OCI-LY3 (cell line): ENCODE results near the gene ZNF680.

Source experiments
- H2AFZ ChIP-seq: fragments of 200-600, 300-600 bp; shearing (Covaris generic); 2 replicates; pipeline ENCODE4 v1.6.0; 2014; ENCODE audit warnings: antibody characterized with exemption, low read depth, low read length
- H3K27ac ChIP-seq: fragments of 200-600, 300-600 bp; sonication (generic); 2 replicates; pipeline ENCODE4 v1.5.1; 2014; ENCODE audit warnings: mild to moderate bottlenecking, low read length, moderate library complexity, mixed read lengths
- H3K27me3 ChIP-seq: fragments of 200-600, 300-600 bp; sonication (generic); 2 replicates; pipeline ENCODE4 v1.6.1; 2014; ENCODE audit warnings: low read depth, low read length, mixed read lengths
- H3K36me3 ChIP-seq: fragments of 200-600, 300-600 bp; sonication (generic); replicated peaks from 2 replicates; pipeline ENCODE3; 2014; ENCODE audit warnings: low read depth, low read length, mixed read lengths
- H3K4me1 ChIP-seq: fragments of 300-600, 200-600 bp; sonication (generic); 2 replicates; pipeline ENCODE4 v1.6.1; 2014; ENCODE audit warnings: low read length, mixed read lengths
- H3K4me2 ChIP-seq: fragments of 200-600, 300-600 bp; sonication (generic); 2 replicates; pipeline ENCODE4 v1.6.1; 2014; ENCODE audit warnings: low read length, mixed read lengths
- H3K4me3 ChIP-seq: fragments of 300-600, 200-600 bp; sonication (generic); 2 replicates; pipeline ENCODE4 v1.5.1; 2014; ENCODE audit warnings: antibody characterized with exemption, mild to moderate bottlenecking, low read length, moderate library complexity
- H3K79me2 ChIP-seq: fragments of 300-600, 200-600 bp; shearing (Covaris generic); 2 replicates; pipeline ENCODE4 v1.6.1; 2014; ENCODE audit warnings: mild to moderate bottlenecking, low read length, mixed read lengths
- H3K9ac ChIP-seq: fragments of 300-600, 200-600 bp; shearing (Covaris generic); 2 replicates; pipeline ENCODE4 v1.6.0; 2014; ENCODE audit warnings: mild to moderate bottlenecking, low read length, moderate library complexity
- H3K9me3 ChIP-seq: fragments of 200-600, 300-600 bp; shearing (Covaris generic); 2 replicates; pipeline ENCODE4 v1.6.1; 2014; ENCODE audit warnings: low read length, mixed read lengths; ENCODE audit not compliant: insufficient read depth
- H4K20me1 ChIP-seq: fragments of 200-600, 300-600 bp; sonication (generic); 2 replicates; pipeline ENCODE4 v1.6.1; 2016; ENCODE audit warnings: low read length, mixed read lengths; ENCODE audit not compliant: insufficient read depth
- CTCF ChIP-seq: fragments of 200-600, 300-600 bp; sonication (generic); IDR thresholded peaks from 2 replicates; pipeline ENCODE4 v1.5.1; 2014; ENCODE audit warnings: antibody characterized with exemption, low read length, low read depth
- EZH2phosphoT487 ChIP-seq: fragments of 200-600 bp; shearing (Covaris generic); IDR thresholded peaks from 2 replicates; pipeline ENCODE4 v1.6.1; 2018; ENCODE audit warnings: antibody characterized with exemption, mixed run types, low read depth

ZNF680 gene

GRCh38 chr7:64541438-64542359, 21.2 kb downstream of the ZNF680 start:
- no peak overlapping the region for H3K4me3 ChIP-seq
- peaks cover 10% of the 10 kb centered on the region; the same call in 1 of the 2 replicates for H3K4me1 ChIP-seq
- no peak overlapping the region for H3K27ac ChIP-seq
- no peak for TF ChIP-seq CTCF
- no peak for TF ChIP-seq EZH2phosphoT487
- no peak overlapping the region for H2AFZ ChIP-seq
- H3K36me3 ChIP-seq: peaks cover 77% of the 10 kb centered on the region
- no peaks in the 10 kb centered on the region for H4K20me1 ChIP-seq
- no peak overlapping the region for H3K9ac ChIP-seq
- H3K79me2 ChIP-seq: peaks cover 22% of the 10 kb centered on the region
- no peak overlapping the region for H3K4me2 ChIP-seq
- no peaks in the 10 kb centered on the region for H3K27me3 ChIP-seq
- H3K9me3 ChIP-seq: peaks cover 3% of the 10 kb centered on the region; the same call in 1 of the 2 replicates

GRCh38 chr7:64533756-64534155, 29.1 kb downstream of the ZNF680 start:
- no peak overlapping the region for H3K27ac ChIP-seq
- no peak overlapping the region for H2AFZ ChIP-seq
- peaks cover 69% of the 10 kb centered on the region for H3K36me3 ChIP-seq
- H3K9me3 ChIP-seq: peaks cover 14% of the 10 kb centered on the region; the same call in 1 of the 2 replicates
- peaks cover 45% of the 10 kb centered on the region for H3K79me2 ChIP-seq
- no peaks in the 10 kb centered on the region for H4K20me1 ChIP-seq
- no peak overlapping the region for H3K4me3 ChIP-seq
- H3K4me2 ChIP-seq: no peak overlapping the region
- H3K27me3 ChIP-seq: no peaks in the 10 kb centered on the region
- no peak overlapping the region for H3K9ac ChIP-seq
- TF ChIP-seq CTCF (no peak), EZH2phosphoT487 (no peak)
- no peaks in the 10 kb centered on the region for H3K4me1 ChIP-seq

GRCh38 chr7:64528770-64529169, 34.1 kb downstream of the ZNF680 start:
- Histone ChIP-seq H3K4me3 (no peak overlapping the region), H4K20me1 (no peaks in the 10 kb centered on the region), H3K27me3 (no peaks in the 10 kb centered on the region), H2AFZ (no peak overlapping the region), H3K36me3 (peaks cover 70% of the 10 kb centered on the region), H3K9ac (no peak overlapping the region), H3K9me3 (peaks cover 20% of the 10 kb centered on the region), H3K79me2 (peaks cover 51% of the 10 kb centered on the region), H3K4me2 (no peak overlapping the region), H3K27ac (no peak overlapping the region), H3K4me1 (no peaks in the 10 kb centered on the region)
- TF ChIP-seq EZH2phosphoT487 (no peak), CTCF (no peak)

- peaks cover 88% of the 10 kb centered on the region for H3K36me3 ChIP-seq
- H3K9me3 ChIP-seq: peaks cover 47% of the 10 kb centered on the region
Observed at GRCh38 chr7:64521409-64521984, 41.4 kb downstream of the ZNF680 start.

More at GRCh38 chr7:64521409-64521984, 41.4 kb downstream of the ZNF680 start:
- Histone ChIP-seq H3K9ac (no peak overlapping the region), H3K79me2 (peaks cover 9% of the 10 kb centered on the region; the same call in 1 of the 2 replicates), H3K4me1 (no peaks in the 10 kb centered on the region), H3K27me3 (no peaks in the 10 kb centered on the region), H2AFZ (no peak overlapping the region), H3K4me3 (no peak overlapping the region), H3K27ac (no peak overlapping the region), H3K4me2 (no peak overlapping the region), H4K20me1 (no peaks in the 10 kb centered on the region)
- TF ChIP-seq EZH2phosphoT487: no peak
- TF ChIP-seq CTCF: no peak
